K562 (cell line): ENCODE measurements around the gene FRMD5.

ENCODE experiments used
- MED1 ChIP-seq: sonication (generic); formaldehyde crosslinking; IDR thresholded peaks from 2 replicates; pipeline ENCODE4 v1.8.1; 2023; ENCODE audit warnings: missing genetic modification reagents, borderline replicate concordance
- RFX1 ChIP-seq: fragments of 450-650 bp; IDR thresholded peaks from 2 replicates; pipeline ENCODE4 v1.6.1; 2016; ENCODE audit warnings: mild to moderate bottlenecking, moderate library complexity
- SNIP1 ChIP-seq: fragments of 450-650 bp; IDR thresholded peaks from 2 replicates; pipeline ENCODE4 v1.7.1; 2017; ENCODE audit warnings: low read depth, mild to moderate bottlenecking
- SREBF2 ChIP-seq: sonication (generic); formaldehyde crosslinking; IDR thresholded peaks from 2 replicates; pipeline ENCODE4 v1.4.0; 2020; ENCODE audit warnings: mild to moderate bottlenecking, missing genetic modification reagents

DNA sequence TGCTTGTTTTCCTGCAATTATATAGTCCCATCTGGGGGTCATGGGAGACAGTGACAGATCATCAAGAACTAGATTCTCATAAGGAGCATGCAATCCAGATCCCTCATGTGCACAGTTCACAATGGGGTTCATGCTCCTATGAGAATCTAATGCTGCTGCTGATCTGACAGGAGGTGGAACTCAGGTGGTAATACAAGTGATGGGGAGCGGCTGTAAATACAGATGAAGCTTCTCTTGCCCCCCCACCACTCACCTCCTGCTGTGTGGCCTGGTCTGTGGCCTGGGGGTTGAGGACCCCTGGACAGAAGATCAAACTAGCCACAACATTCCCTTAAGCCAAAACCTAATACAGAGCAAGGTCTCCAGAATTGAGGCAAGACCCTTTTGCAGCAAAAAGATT is 207.1 kb downstream of the FRMD5 start:
- TF ChIP-seq SNIP1 (no peak), SREBF2 (CRISPR knock-in tag) (no peak), RFX1 (no peak), MED1 (CRISPR knock-in tag) (no peak)
